GM20000 (cell line): Measurements from ENCODE around the gene ROBO1.
A peak's percentile ranks its signal among the peaks of the same experiment; 100 is the strongest.

Experiments
- DNase-seq: peaks from one replicate; pipeline ENCODE4 v3.0.0; 2012; ENCODE audit warnings: low spot score
- TF ChIP-seq, protein P1 (sequence below): IDR thresholded peaks from 2 replicates; pipeline ENCODE4 v1.5.1; 2012; ENCODE audit warnings: mild to moderate bottlenecking, control low read depth; ENCODE audit errors: extremely low read depth, missing control alignments

Gene ROBO1

DNA sequence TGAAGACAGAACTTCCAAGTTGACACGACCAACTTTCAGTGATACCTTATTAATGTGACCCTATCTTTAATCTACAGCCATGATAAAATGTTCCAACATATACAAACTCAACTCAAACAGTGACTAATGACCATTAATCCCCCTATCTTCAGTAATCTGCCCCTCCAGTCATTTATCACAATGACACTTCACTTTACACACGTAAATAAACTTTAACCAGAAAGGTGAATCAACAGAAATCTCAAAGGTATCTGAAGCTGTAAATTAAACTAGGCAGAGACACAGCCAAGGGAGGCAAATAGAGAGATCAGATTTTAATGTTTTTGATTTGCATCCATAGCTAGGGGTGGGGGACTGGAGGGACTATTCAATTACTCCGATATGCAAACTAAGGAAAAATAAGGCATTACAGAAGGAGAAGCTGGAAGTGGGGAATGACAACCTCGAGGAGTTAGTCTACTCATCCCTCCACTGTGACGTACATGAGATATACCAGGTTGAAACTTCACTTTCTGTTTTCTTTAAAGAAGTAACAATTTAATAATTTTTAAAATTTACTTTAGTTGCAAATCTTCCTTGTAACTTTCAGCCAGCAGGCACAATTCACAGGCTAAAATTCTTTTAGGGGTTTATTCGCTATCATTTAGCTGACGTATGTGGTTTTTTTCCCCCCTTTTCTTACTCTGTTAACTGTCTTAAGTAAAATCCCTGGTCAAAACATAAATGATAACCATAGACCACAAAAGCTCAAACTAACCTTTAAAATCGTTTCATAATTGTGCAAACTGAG is 751.0 kb downstream of the ROBO1 start:
- no peak for DNase-seq
- TF ChIP-seq, protein P1, sequence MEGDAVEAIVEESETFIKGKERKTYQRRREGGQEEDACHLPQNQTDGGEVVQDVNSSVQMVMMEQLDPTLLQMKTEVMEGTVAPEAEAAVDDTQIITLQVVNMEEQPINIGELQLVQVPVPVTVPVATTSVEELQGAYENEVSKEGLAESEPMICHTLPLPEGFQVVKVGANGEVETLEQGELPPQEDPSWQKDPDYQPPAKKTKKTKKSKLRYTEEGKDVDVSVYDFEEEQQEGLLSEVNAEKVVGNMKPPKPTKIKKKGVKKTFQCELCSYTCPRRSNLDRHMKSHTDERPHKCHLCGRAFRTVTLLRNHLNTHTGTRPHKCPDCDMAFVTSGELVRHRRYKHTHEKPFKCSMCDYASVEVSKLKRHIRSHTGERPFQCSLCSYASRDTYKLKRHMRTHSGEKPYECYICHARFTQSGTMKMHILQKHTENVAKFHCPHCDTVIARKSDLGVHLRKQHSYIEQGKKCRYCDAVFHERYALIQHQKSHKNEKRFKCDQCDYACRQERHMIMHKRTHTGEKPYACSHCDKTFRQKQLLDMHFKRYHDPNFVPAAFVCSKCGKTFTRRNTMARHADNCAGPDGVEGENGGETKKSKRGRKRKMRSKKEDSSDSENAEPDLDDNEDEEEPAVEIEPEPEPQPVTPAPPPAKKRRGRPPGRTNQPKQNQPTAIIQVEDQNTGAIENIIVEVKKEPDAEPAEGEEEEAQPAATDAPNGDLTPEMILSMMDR = no peak

DNA sequence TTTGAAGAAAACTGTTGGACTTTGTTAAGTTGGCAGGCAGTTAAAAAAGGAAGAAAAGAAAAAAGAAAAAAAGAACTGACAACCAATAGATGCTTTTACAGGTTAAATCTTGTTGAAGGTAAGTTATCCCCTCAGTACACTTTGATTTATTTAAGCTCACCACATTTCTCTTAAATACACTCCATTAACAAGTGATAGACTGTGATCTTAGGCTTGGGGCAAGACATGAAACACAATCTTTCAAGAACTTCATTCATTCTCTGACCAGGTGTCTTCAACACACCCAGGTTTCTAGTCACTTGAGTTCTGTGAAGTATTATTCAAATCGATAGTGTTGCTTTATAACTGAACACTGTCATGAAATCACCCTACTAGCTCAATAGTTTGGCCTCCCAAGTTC is 751.9 kb downstream of the ROBO1 start:
- TF ChIP-seq, protein P1 = no peak
- peak; percentile 17 for DNase-seq

DNA sequence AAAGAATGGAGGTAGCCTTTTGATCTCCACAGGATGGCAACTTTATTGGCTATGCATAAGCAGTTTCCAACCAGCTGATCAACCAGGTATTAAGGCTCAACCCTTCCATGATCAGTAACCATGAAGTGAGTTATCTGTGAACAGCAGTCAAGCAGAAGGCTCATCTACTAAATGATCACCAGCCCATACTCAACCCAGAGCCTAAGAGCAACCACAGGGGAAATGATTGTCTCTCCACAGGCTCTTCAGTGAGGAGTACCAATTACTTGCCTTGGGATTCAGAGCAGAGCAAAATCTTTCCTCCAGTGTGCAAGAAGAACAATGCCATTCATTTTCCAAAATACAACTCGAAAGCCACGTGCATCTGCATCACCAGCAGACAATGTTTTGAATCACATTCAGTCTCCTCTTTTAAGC is 754.8 kb downstream of the ROBO1 start:
- DNase-seq = no peak
- TF ChIP-seq, protein P1 = no peak

DNA sequence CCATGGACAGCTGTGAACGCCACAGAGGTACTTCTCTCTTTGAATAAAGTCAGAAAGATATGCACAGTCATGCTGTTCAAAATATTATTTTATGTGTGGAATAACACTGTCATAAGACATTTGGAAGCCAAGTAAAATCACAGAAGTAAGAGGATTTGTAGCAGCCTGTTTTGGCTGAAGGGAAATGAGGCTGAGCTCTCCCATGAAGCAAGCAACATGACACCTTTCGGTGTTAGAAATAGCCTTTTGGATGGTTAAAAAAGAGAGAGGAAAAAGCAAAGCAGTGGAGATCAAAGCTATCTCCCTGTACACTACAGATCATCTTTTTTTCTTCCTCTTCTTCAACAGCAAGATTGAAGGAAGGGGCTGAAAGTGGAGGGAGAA is 755.3 kb downstream of the ROBO1 start:
- DNase-seq = no peak
- TF ChIP-seq, protein P1 = no peak

DNA sequence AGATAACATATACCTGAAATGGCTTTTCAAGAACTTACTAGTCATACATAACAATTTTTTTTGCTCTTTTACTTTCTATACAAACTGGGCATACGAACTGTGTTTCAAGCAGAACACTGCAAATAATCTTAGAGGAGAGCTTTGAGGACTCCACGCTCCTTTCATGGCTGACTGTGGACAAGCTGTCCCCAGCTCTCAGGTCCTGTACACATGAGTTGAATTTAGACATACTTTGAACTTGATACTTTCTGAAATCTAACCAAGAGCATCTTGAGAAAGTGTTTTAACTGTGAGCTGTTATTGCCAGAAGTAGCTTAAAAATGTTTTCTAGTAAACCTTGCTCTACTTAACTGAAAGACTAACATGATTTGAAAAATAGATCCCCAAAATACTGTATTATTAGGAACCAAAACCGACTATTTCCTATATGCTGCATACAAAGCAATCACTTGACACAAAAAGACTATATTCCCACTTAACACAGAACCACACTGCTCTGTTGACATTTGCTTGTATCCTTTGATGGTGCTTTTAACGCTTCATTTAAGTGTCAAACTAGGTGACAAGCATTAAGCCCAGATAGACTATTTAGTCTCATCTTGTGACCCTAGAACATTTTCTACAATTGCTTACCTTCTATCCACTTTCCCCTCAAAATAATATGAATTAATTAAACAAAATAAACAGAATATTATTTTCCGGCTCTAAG is 755.8 kb downstream of the ROBO1 start:
- DNase-seq = no peak
- TF ChIP-seq, protein P1 = no peak

DNA sequence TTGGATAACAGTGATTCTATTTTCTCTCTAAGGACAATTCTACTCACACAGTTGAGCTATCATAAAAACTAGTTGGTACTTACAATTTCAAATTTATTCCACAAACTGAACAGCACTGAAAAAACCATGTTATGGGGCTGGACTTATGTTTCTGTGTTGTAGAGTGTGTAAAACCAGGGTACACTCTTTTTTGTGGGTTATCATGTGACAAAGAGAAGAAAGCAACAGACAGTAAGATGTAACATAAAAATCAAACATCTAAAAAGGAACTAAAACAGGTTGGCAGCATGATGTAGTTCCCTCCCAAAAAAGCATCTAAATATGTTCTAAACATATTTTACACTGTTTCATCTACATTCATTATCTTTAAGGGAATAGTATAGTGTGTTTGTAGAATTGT is 757.9 kb downstream of the ROBO1 start:
- TF ChIP-seq, protein P1 = no peak
- DNase-seq = no peak

DNA sequence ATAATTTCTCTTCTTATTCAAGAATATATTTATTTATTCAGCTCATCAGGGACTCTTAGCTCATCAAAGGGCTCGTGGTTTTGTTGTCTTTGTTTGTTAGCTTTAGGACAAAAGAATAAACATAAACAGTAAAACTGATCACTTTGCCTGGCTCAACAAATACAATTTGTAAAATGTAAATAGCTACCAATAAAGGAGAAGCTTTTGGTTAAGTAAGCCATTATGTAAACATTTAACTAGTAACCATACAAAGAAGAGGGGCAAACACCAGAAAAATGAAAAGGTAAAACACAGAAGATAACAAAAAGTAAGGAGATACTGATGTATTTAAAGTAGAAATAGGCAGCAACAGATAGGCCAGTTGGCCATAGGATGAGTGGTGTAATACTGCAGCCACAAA is 761.7 kb downstream of the ROBO1 start:
- no peak for DNase-seq
- TF ChIP-seq, protein P1 = no peak
